ENCODE measurements around the gene SUMO4.
"Not testable (repeated sequence)": the region's sequence is repeated elsewhere in the genome, so short reads cannot be mapped to it uniquely, and the experiment has no call there.

DNA sequence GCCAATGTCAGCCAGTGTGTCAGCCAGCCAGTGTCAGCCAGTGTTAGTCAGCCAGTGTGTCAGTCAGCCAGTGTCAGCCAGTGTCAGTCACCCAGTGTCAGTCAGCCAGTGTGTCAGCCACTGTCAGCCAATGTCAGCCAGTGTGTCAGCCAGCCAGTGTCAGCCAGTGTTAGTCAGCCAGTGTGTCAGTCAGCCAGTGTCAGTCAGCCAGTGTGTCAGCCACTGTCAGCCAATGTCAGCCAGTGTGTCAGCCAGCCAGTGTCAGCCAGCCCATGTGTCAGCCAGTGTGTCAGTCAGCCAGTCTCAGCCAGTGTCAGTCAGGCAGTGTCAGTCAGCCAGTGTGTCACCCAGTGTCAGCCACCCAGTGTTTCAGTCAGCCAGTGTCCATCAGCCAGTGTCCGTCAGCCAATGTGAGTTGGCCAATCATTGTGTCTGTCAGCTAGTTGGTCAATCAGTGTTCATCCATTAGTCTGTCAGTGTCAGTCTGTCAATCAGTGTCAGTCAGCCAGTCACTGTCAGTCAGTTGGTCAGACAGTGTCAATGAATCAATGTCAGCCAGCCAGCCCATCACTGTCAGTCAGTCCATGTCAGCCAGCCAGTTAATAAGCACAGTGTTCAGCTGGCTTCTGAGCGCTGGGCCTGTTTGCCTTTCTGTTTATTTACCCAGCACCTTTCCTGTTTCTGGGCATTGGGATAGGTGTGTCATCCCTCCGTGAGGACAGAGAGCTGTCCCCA, 44.5 kb downstream of the SUMO4 start:
- TF ChIP-seq, protein P1, sequence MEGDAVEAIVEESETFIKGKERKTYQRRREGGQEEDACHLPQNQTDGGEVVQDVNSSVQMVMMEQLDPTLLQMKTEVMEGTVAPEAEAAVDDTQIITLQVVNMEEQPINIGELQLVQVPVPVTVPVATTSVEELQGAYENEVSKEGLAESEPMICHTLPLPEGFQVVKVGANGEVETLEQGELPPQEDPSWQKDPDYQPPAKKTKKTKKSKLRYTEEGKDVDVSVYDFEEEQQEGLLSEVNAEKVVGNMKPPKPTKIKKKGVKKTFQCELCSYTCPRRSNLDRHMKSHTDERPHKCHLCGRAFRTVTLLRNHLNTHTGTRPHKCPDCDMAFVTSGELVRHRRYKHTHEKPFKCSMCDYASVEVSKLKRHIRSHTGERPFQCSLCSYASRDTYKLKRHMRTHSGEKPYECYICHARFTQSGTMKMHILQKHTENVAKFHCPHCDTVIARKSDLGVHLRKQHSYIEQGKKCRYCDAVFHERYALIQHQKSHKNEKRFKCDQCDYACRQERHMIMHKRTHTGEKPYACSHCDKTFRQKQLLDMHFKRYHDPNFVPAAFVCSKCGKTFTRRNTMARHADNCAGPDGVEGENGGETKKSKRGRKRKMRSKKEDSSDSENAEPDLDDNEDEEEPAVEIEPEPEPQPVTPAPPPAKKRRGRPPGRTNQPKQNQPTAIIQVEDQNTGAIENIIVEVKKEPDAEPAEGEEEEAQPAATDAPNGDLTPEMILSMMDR (IDR thresholded peaks at IDR 0.05) = not testable (repeated sequence)
- not testable (repeated sequence) for TF ChIP-seq POLR2A (IDR thresholded peaks at IDR 0.05)

Data from testis (tissue), 2 donors.